Activated naive CD8-positive, alpha-beta T cell treated with anti-CD3 and anti-CD28 coated beads, Interleukin-2, amount 10 ng/mL, durations not matched to agents 7 days and 5 days (primary cell): Measurements from ENCODE around the gene CARD6. TPM values are rescaled to one million over a fixed set of nuclear protein-coding genes. Genes with fewer than 3 reads are reported as not detected.
"Not testable (repeated sequence)": the region's sequence is repeated elsewhere in the genome, so short reads cannot be mapped to it uniquely, and the experiment has no call there.

Experiments used
- ATAC-seq: fragments of 150-1000 bp; cut with Tn5 transposase; one replicate; pipeline ENCODE4 v1.10.0; 2021; ENCODE audit warnings: low read depth, moderate library complexity
- POLR2A ChIA-PET: fragments of 350-600 bp; sonication (Branson Sonifier 250); formaldehyde crosslinking; loops from one replicate; lab custom pipeline; 2021; ENCODE audit warnings: antibody characterized with exemption; lab: Charles Lee
- DNase-seq: peaks from one replicate; pipeline ENCODE4 v3.0.0; 2021
- H3K27ac Mint-ChIP-seq: one replicate; pipeline ENCODE4 v1.8.0; 2022; ENCODE audit warnings: mild to moderate bottlenecking, mixed read lengths
- H3K27me3 Mint-ChIP-seq: one replicate; pipeline ENCODE4 v1.8.0; 2022; ENCODE audit warnings: mild to moderate bottlenecking, moderate library complexity, mixed read lengths
- H3K36me3 Mint-ChIP-seq: one replicate; pipeline ENCODE4 v1.8.0; 2021; ENCODE audit warnings: mild to moderate bottlenecking, mixed read lengths
- H3K4me1 Mint-ChIP-seq: one replicate; pipeline ENCODE4 v1.8.0; 2021; ENCODE audit warnings: mixed read lengths
- H3K4me3 Mint-ChIP-seq: one replicate; pipeline ENCODE4 v1.8.0; 2022; ENCODE audit warnings: mild to moderate bottlenecking, moderate library complexity, mixed read lengths
- H3K9me3 Mint-ChIP-seq: one replicate; pipeline ENCODE4 v1.8.0; 2021; ENCODE audit warnings: mixed read lengths
- total RNA-seq, 2 experiments: library from RNA; stranded (reverse); gene quantifications; one replicate each; pipeline ENCODE4 v1.2.3, GENCODE V29; 2021

The CARD6 gene
- 1 to 10 TPM; 3.5 to 4.4 TPM for total RNA-seq

GRCh38 chr5:40841068-40841805, at the start of gene CARD6:
CARD6 (plus strand) TSS chr5:40841367; CDS start chr5:40841383, 16 bp downstream.
- DNase-seq: no peak

GRCh38 chr5:40791715-40792139, 49.4 kb upstream of the CARD6 start:
- DNase-seq (no peak), ATAC-seq (no peak)
- Mint-ChIP-seq H3K9me3 (peaks cover 5% of the 10 kb centered on the region), H3K27me3 (no peaks in the 10 kb centered on the region), H3K4me3 (no peak overlapping the region), H3K36me3 (peaks cover 44% of the 10 kb centered on the region), H3K27ac (no peak overlapping the region), H3K4me1 (peaks cover 33% of the 10 kb centered on the region)
- POLR2A ChIA-PET: no interaction called here

More at GRCh38 chr5:40841068-40841805, at the start of gene CARD6:
- Mint-ChIP-seq H3K27me3 (peaks cover 14% of the 10 kb centered on the region), H3K4me3 (peak within 1 kb of the TSS; percentile 96), H3K27ac (peak within 1 kb of the TSS; percentile 93), H3K9me3 (no peaks in the 10 kb centered on the region), H3K4me1 (peaks cover 19% of the 10 kb centered on the region), H3K36me3 (peaks cover 7% of the 10 kb centered on the region)
- POLR2A ChIA-PET: interaction anchor here (1.1 kb wide), 1 partner anchor 44 kb away, joined by 4 read pairs; the partner anchor contains the start of gene PRKAA1
- ATAC-seq: peak; percentile 43

GRCh38 chr5:40792691-40793090, 48.5 kb upstream of the CARD6 start:
- ATAC-seq, H3K9me3 Mint-ChIP-seq, POLR2A ChIA-PET, H3K4me3 Mint-ChIP-seq, H3K27ac Mint-ChIP-seq, DNase-seq, H3K27me3 Mint-ChIP-seq: not testable (repeated sequence)
- peaks cover 39% of the 10 kb centered on the region for H3K36me3 Mint-ChIP-seq
- peaks cover 33% of the 10 kb centered on the region for H3K4me1 Mint-ChIP-seq

- H3K4me3 Mint-ChIP-seq, DNase-seq, ATAC-seq, H3K9me3 Mint-ChIP-seq, POLR2A ChIA-PET, H3K27ac Mint-ChIP-seq, H3K27me3 Mint-ChIP-seq: not testable (repeated sequence)
- H3K36me3 Mint-ChIP-seq: peaks cover 24% of the 10 kb centered on the region
- peaks cover 37% of the 10 kb centered on the region for H3K4me1 Mint-ChIP-seq
Measured at GRCh38 chr5:40794340-40794739, 46.8 kb upstream of the CARD6 start.

GRCh38 chr5:40794877-40795276, 46.3 kb upstream of the CARD6 start:
- DNase-seq, H3K4me3 Mint-ChIP-seq, ATAC-seq, H3K27ac Mint-ChIP-seq, H3K9me3 Mint-ChIP-seq, POLR2A ChIA-PET: not testable (repeated sequence)
- H3K36me3 Mint-ChIP-seq: peaks cover 24% of the 10 kb centered on the region
- peaks cover 10% of the 10 kb centered on the region for H3K27me3 Mint-ChIP-seq
- H3K4me1 Mint-ChIP-seq: peaks cover 38% of the 10 kb centered on the region

GRCh38 chr5:40796487-40796889, 44.7 kb upstream of the CARD6 start:
- Mint-ChIP-seq H3K27me3 (peaks cover 10% of the 10 kb centered on the region), H3K4me1 (peaks cover 34% of the 10 kb centered on the region), H3K9me3 (no peaks in the 10 kb centered on the region), H3K4me3 (peak overlapping the region; percentile 88), H3K27ac (no peak overlapping the region), H3K36me3 (peaks cover 22% of the 10 kb centered on the region)
- DNase-seq (no peak), ATAC-seq (no peak)
- POLR2A ChIA-PET: interaction anchor here (0.9 kb wide), 1 partner anchor 42 kb away, joined by 3 read pairs; no protein-coding TSS in a partner anchor

- Mint-ChIP-seq H3K9me3 (no peaks in the 10 kb centered on the region), H3K36me3 (peaks cover 22% of the 10 kb centered on the region), H3K27ac (peak overlapping the region; percentile 89), H3K27me3 (peaks cover 10% of the 10 kb centered on the region), H3K4me1 (peaks cover 33% of the 10 kb centered on the region), H3K4me3 (peak overlapping the region; percentile 88)
- peak; percentile 77 for DNase-seq
- peak; percentile 59 for ATAC-seq
- POLR2A ChIA-PET: interaction anchor here (1.0 to 1.4 kb wide), 3 partner anchors 28 to 44 kb away, joined by 3 to 4 read pairs (median 3); partner anchors contain the start of gene CARD6
Measured at GRCh38 chr5:40797273-40798011, 43.7 kb upstream of the CARD6 start.

GRCh38 chr5:40798012-40798800, 43.0 kb upstream of the CARD6 start, which contains the start of gene PRKAA1:
PRKAA1 (minus strand) TSS chr5:40798374; CDS start chr5:40798189, 185 bp downstream.
- Mint-ChIP-seq H3K27ac (peak within 1 kb of the TSS; percentile 89), H3K36me3 (peaks cover 22% of the 10 kb centered on the region), H3K27me3 (peaks cover 10% of the 10 kb centered on the region), H3K4me3 (peak within 1 kb of the TSS; percentile 88), H3K4me1 (peaks cover 32% of the 10 kb centered on the region), H3K9me3 (no peaks in the 10 kb centered on the region)
- DNase-seq (peak; percentile 94), ATAC-seq (peak; percentile 93)
- POLR2A ChIA-PET: interaction anchor here (1.0 to 1.4 kb wide), 6 partner anchors 10 to 117 kb away, joined by 3 to 5 read pairs (median 4); partner anchors contain the start of gene CARD6

- no peak for DNase-seq
- peak overlapping the region; percentile 88 for H3K4me3 Mint-ChIP-seq
- peaks cover 28% of the 10 kb centered on the region for H3K4me1 Mint-ChIP-seq
- ATAC-seq: no peak
- POLR2A ChIA-PET: interaction anchor here (1.1 to 1.3 kb wide), 3 partner anchors 9 to 117 kb away, joined by 3 to 5 read pairs (median 4); no protein-coding TSS in a partner anchor
- H3K27me3 Mint-ChIP-seq: peaks cover 13% of the 10 kb centered on the region
- peaks cover 22% of the 10 kb centered on the region for H3K36me3 Mint-ChIP-seq
- no peaks in the 10 kb centered on the region for H3K9me3 Mint-ChIP-seq
- H3K27ac Mint-ChIP-seq: peak overlapping the region; percentile 77
Measured at GRCh38 chr5:40798801-40799210, 42.4 kb upstream of the CARD6 start.

- DNase-seq: no peak
- Mint-ChIP-seq H3K4me3 (peak overlapping the region; percentile 88), H3K36me3 (peaks cover 18% of the 10 kb centered on the region), H3K4me1 (peaks cover 25% of the 10 kb centered on the region), H3K27me3 (peaks cover 13% of the 10 kb centered on the region), H3K9me3 (no peaks in the 10 kb centered on the region), H3K27ac (no peak overlapping the region)
- POLR2A ChIA-PET: interaction anchor here (1.1 to 1.3 kb wide), 3 partner anchors 9 to 118 kb away, joined by 3 to 5 read pairs (median 4); no protein-coding TSS in a partner anchor
- ATAC-seq: no peak
Measured at GRCh38 chr5:40799258-40799657, 41.9 kb upstream of the CARD6 start.

- ATAC-seq: no peak
- peaks cover 5% of the 10 kb centered on the region for H3K4me1 Mint-ChIP-seq
Measured at GRCh38 chr5:40801771-40802562, 39.2 kb upstream of the CARD6 start.

GRCh38 chr5:40812125-40812524, 29.0 kb upstream of the CARD6 start:
- POLR2A ChIA-PET: interaction anchor here (0.8 kb wide), 1 partner anchor 10 kb away, joined by 3 read pairs; no protein-coding TSS in a partner anchor
- Mint-ChIP-seq H3K4me1 (peaks cover 15% of the 10 kb centered on the region), H3K27ac (no peak overlapping the region), H3K9me3 (no peaks in the 10 kb centered on the region), H3K36me3 (no peaks in the 10 kb centered on the region), H3K4me3 (no peak overlapping the region), H3K27me3 (no peaks in the 10 kb centered on the region)
- no peak for ATAC-seq
- DNase-seq: no peak

More at GRCh38 chr5:40801771-40802562, 39.2 kb upstream of the CARD6 start:
- no peaks in the 10 kb centered on the region for H3K36me3 Mint-ChIP-seq
- peaks cover 15% of the 10 kb centered on the region for H3K27me3 Mint-ChIP-seq
- POLR2A ChIA-PET: no interaction called here
- H3K27ac Mint-ChIP-seq: no peak overlapping the region
- H3K9me3 Mint-ChIP-seq: no peaks in the 10 kb centered on the region
- no peak overlapping the region for H3K4me3 Mint-ChIP-seq
- no peak for DNase-seq
